GM18498 (cell line): Measurements from ENCODE around the gene ZBP1.

Experiments used
- ATAC-seq: cut with Tn5 transposase; IDR thresholded peaks from one replicate; pipeline ENCODE4 v1.9.1; 2021; ENCODE audit warnings: mild to moderate bottlenecking, moderate library complexity; ENCODE audit not compliant: unreplicated experiment

The ZBP1 gene

GRCh38 chr20:57561356-57562279 is 58.6 kb downstream of the ZBP1 start:
- no peak for ATAC-seq

GRCh38 chr20:57560554-57561355 is 59.5 kb downstream of the ZBP1 start, which contains the start of gene PCK1:
TSS of gene PCK1 (plus strand) at chr20:57561110. CDS start at chr20:57561412, 302 bp downstream.
- ATAC-seq: no peak

GRCh38 chr20:57559658-57560553 is 60.3 kb downstream of the ZBP1 start:
- ATAC-seq: no peak

- no peak for ATAC-seq
These were observed 61.0 kb downstream of the ZBP1 start for GRCh38 chr20:57559289-57559634.

DNA sequence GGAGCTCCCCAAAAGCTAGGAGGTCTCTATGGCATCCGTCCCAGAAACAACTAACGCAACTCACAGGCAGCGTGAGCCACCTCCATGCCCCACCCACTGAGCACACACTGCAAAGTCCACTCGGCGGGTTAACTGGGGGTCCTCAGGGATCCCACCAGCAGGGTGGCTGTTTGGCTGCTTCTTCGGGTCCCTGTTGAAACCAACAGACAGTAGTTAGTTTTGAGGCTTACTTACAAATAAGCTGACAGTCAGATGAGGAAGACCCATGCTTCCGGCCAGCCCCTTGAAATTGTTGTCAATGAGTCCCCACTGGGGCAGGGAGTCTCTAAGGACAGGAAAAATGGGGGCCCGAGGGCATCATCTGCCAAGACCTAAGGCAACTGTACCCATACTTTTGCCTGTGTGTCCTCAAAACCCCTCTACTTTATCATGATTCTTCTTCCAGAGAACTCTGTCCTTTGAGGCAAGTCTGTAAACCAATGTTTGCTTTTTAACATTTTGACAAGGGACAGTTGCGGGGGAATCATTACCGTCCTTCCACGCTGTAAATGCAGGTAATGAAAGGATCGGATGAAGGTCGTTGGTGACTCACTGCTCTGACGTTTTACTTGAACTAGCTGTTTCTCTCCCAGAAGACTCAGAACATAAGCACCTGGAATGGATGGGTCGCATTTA is 61.5 kb downstream of the ZBP1 start:
- no peak for ATAC-seq

- no peak for ATAC-seq
These were observed 62.2 kb downstream of the ZBP1 start for GRCh38 chr20:57557926-57558613.

DNA sequence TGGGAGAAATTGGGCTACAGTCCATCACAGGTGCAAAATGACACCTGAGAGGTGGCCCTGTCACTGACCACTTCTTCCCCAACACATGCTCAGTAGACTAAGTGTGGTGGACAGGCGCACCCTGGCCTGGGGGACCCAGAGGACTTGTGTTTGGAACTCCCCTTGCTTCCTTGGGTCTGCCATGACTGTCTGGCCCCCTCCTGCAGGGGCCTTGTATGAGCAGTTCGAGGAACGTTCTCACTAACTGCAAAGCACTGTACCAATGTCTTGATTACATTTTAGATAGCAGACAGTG is 63.3 kb downstream of the ZBP1 start:
- ATAC-seq: no peak

- ATAC-seq: no peak
These were observed 64.6 kb downstream of the ZBP1 start for GRCh38 chr20:57555457-57556184.
